Activated CD4-positive, alpha-beta T cell treated with anti-CD3 and anti-CD28 coated beads, Interleukin-2, amount 50 U/mL, for 16 hours (primary cell): ENCODE results near the gene ERMARD.
"Not testable (repeated sequence)": the region's sequence is repeated elsewhere in the genome, so short reads cannot be mapped to it uniquely, and the experiment has no call there.

Source experiments
- DNase-seq: peaks from one replicate; pipeline ENCODE4 v3.0.0-alpha.2; 2020

ERMARD gene

DNA sequence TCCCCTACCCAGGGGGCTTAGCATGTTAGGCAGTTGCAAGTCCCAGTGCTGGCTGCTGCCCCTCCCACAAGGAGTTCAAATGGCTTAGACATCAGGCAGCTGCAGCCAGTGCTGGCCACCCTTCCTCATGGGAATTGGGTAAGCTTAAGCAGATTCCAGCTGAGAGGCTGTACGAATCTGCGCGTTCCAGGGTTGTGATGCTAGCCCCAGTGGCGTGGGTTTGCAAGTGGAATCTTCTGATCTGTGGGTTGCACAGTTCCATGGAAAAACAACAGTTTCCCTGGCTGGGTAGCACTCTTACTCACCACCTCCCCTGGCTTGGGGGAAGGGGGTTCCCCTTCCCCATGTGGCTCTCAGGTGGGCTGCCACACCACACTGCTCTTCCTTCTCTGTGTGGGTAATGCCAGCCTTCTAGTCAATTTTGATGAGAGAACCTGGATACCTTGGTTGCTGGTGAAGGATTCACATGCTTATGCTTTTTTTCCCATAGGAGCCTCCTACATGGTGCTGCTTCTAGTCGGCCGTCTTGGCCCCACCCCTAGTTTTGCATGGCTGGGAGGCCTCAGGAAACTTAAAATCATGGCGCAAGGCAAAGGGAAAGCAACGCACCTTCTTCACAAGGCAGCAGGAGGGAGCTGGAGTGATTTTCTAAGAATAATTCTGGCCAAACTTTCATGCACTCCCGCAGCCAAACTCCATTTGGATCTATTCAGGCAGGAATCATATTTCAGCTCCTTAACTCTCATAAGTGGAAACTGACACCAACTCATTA, 13.0 kb upstream of the ERMARD start:
- DNase-seq = no peak

DNA sequence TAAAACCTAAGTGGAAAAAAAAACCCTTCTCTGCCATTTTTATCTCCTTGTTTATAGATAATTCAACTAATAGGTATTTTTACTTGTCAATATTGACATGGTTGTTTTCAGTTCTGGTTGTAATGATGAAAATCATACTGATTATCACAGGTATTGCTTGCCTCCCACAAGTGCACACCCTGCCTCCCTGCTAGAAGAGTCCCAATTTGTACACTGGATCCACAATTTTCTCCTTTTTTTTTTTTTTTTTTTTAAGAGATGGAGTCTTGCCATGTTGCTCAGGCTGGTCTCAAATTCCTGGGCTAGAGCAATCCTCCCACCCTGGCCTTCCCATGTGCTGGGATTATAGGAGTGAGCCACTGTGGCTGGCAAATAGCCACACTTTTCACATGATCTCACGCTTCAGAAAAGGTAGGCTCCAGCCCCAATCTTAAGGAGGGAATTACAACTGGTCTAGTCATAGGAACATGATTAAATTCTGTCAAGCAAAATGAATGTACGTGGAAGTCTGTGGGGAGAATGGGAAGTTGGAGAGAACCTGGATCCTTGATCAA, 12.4 kb upstream of the ERMARD start:
- DNase-seq = no peak

DNA sequence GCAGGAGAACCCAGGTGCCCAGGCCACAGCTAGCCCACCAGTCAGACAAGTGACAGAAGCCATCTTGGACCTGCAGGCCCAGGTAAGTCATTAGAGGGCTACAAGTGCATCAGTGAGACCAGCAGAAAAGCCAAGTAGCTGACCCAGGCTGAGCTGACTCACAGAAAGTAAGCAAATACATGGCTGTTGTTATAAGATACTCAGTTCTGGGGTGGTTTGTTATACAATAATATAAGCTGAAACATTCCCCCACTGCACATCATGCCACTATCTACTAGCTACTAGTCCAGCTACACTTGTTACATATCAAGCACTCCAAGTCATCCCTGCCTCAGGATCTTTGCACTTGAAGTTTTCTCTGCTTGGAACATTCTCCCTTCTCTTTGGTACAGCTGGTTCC, 10.1 kb upstream of the ERMARD start:
- no peak for DNase-seq

DNA sequence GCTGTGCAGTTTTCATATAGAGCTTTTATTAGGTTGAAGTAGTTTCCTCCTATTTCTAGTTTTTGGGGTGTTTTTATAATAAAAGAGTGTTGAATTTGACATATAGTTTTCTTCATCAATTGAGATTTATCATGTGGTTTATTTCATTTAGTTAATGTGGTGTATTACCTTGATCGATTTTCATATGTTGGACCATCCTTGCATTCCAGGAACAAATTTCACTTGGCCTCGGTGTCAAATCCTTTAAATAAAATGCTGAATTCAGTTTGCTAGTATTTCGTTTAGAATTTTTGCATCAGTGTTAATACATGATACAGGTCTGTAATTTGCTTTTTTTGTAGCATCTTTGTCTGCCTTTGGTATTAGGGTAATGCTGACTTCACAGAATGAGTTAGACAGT, 6.0 kb upstream of the ERMARD start:
- no peak for DNase-seq

DNA sequence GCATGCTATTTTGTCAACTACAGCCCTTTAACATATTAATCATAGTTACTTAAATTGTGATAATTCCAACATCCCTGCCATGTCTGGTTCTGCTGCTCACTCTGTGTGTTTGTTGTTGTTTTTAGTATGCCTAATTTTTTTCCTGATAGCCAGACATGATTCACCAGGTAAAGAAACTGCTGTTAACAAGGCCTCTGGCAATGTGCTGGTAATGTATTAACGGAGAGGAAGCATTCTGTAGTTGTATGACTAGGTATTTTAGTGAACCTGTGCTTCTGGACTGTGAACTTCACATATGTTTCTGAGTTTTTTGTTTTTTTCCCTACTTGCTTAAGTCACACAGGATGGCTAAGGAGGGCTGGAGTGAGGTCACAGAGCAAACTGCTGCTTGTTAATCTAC, 4.9 kb upstream of the ERMARD start:
- no peak for DNase-seq

DNA sequence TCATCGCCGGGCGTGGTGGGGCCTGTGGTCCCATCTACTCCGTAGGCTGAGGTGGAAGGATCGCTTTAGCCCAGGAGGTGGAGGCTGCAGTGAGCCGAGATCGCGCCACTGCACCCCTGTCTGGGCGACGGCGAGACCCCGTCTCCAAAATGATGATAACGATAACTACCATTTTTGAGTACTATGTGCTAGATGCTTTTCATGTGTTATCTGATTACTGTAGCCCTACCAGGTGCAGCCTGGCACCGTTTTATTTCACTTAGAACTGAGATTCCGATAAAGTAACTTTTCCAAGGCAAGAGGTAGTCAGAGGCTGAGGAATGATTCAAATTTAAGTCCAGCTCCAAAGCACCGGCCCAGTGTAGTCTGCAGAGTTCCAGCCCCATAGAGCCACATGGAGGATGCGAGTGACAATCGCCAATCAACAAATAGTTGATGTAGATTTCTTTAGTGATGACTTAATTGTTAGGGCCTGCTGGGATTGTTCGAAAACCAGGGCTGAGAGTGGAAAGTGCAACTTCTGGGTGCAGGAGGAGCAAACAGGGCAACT, 727 bp downstream of the ERMARD start:
- peak; percentile 33 for DNase-seq

DNA sequence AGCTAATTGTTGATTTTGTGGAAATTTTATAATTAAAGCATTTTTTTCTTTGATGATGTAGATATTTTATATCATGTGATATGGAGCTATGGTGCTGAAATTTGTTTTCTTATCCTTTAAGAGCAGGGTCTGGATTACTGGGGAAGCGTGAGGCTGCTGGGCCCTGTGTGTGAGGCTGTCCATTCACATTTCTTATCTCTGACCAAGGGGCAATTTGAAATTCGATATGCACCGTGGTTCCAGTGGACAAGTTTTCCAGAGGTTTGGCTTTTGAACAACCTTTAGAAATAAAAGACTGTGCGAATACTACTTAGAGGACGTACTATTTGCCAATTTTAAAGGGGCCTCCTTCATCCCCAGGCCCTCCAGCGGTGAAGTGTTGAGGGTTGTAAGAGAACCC, 3.7 kb downstream of the ERMARD start:
- no peak for DNase-seq

DNA sequence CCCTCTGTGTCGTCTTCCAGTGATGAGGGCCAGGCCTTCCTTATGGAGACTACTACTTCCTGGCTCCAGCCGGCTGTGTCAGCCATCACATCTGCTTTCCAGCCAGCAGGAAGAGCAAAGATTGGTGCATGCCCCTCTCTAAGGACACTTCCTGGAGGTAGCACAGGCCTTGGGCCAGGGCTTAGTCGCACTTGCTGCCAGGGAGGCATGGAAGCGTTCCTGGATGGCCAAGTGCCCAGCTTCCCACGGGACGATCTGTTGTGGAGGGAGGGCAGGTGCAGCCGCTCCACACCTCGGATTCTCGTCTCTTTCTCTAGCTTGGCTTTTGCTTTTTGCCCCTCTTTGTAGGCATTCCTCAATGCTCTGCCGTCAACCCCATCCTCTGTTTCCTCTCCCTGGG, 11.9 kb downstream of the ERMARD start:
- no peak for DNase-seq

DNA sequence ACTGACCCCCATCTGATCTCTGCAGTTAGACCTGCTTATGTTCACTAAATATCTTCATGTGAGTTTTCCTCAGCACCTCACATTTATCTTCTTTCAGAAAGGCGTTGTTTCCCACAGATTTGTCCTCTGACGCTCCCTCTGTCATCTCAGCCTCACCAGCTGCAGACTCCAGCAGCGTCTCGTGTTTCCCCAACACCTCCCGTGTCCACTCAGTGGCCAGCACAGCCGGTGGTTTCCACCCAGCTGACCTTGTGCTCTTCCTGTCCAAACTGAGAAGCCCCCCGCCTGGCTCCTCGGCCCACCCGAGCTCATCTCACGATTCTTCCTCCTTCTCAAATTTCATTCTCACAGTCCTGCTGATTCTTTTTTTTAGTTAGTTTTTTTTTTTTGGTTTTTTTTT, 12.5 kb downstream of the ERMARD start:
- no peak for DNase-seq

DNA sequence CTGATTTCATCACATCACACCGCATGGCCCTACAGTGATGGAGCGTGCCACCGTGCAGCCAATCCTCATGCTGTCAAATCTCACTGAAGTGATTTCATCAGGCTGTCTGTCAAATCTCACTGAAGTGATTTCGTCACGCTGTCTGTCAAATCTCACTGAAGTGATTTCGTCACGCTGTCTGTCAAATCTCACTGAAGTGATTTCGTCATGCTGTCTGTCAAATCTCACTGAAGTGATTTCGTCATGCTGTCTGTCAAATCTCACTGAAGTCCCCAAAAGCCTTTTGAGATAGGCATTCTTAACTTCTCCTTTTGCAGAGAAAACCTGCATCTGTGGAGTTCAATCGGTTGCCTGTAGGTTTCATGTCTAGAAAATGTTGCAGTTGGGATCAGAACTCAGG, 14.4 kb downstream of the ERMARD start:
- not testable (repeated sequence) for DNase-seq

DNA sequence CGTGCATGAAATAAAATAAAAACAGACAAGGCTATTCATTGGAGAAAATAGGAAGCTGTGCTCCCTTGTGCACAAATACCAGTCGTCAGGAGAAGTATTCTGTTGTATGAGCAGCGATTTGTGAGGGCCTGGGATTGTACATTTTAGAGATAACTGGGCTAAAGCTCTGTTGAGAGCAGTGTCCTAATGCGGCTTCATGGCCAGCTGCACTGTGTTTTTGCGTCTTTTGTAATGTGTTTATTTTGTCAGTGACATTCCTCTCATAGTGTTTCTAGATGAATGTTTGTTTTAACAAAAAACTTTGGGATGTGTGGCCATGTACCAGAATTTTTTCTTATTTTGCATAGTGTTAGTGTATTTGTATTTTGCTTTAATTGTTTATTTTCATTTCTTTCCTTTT, 14.8 kb downstream of the ERMARD start:
- DNase-seq = no peak

DNA sequence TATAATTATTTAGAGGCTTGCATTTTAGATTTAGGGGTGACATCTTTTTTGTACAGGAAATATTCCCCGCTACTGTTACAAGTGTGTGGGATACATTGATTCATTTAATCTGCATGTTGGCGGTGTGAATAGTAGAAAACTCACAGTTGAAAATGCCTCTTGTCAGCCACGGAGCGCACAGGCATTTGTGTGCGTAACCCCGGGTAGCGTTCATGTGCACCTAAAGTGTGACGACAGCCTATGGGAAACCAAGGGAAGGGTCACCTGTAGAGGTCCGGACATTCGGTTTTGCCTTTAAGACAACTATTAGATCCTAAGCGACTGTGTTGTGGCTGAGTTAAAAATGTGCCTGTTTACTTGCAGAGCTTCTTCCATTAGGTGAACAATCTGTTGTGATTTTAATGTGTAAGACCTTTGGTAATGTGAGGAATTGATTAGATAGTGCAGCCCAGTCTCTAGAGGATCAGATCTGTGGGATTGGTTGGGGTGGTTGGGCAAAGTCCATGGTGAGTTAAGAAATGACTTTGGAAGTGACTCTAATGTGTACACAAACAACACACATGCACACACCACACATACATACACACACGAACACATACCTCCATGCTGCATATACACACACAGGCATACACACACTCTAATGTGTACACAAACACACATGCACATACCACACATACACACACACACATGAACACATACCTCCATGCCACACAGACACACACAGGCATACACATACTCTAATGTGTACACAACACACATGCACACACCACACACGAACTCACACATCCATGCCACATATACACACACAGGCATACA, 15.7 kb downstream of the ERMARD start:
- no peak for DNase-seq

DNA sequence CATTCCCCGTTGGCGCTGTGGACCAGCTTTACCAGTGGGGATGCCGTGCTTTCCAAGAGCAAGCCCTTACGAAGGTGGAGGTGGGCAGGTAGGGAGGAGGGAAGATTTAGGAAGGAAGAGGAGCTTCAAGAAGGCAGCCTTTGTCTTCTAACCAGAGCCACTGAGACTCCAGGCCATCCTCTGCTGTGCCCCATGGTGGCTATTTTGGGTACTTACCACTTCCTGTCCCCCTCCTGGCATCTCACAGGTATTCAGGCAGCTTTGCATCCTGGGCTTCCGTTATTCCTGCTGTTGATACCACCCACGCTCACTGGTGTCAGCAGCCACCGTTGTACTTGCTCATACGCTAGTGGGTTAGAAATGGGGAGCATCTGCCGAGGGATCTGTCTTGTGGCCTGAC, 22.9 kb downstream of the ERMARD start:
- no peak for DNase-seq

DNA sequence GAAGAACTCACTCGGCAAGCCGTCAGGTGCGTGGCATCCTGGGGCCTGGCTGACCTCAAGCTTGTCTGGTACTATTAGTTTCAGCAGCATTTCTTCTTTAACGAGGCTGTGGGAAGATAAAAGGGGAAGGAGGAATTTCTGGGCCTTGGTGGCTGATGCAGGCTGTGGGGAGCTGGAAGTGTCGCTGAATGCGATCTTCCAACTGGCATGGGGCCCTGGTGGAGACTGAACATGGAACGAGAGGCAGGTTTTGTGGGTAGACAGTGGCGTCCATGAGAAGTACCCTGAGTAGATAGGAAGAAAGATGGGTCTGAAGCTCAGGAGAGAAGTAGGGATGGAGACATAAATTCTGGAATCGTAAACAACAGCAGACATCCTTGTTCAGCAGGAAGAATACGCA, 23.9 kb downstream of the ERMARD start:
- no peak for DNase-seq

DNA sequence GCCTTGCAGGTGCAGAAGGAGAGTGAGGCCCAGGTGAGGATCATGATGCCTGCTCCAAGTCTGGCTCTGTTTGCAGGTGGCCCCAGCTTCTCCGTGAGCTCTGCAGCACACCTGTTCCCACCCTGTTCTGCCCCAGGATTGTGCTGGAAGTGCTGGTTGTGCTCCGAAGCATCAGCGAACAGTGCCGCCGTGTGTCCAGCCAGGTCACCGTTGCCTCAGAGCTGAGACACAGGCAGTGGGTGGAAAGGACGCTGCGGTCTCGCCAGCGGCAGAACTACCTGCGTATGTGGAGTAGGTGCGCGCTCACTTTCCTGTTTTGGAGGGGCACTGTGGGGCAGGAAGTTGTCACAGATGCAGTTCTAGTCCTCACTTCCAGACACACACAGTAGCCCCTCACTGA, 25.0 kb downstream of the ERMARD start:
- no peak for DNase-seq

DNA sequence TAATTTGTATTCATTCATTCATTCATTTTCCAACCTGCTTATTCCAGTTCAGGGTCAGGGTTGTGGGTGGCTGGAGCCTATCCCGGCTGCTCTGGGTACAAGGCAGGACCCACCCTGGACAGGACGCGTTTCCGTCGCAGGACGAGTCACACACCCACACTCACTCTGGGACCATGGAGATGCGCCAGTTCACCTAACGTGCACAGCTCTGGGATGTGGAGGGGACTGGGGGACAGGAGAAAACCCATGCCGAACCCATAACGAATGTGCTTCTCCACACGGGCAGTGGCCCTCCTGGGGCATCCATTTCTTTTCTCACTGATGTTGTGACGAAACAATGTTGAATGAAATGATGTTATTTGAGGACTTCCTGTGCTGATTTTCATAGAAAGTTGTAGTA, 26.5 kb downstream of the ERMARD start:
- DNase-seq = no peak

DNA sequence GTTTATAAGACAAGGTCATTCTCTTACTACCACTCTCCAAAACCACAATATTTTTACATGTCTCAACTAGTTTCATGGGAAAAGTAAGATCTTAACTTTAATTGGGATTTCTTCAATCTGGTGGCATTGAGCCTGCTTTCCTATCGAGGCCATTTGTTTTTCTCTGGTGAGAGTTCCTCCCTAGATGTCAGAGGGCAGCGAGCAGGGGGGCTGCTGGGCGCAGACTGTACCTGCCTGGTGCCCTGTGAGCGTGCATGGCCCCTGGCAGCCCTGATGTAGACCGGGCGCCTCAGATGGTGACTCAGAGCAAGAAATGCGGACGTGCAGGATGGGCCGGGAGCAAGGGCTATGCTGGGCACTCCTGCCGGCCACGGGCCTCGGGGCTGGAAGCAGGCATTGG, 27.2 kb downstream of the ERMARD start:
- no peak for DNase-seq

DNA sequence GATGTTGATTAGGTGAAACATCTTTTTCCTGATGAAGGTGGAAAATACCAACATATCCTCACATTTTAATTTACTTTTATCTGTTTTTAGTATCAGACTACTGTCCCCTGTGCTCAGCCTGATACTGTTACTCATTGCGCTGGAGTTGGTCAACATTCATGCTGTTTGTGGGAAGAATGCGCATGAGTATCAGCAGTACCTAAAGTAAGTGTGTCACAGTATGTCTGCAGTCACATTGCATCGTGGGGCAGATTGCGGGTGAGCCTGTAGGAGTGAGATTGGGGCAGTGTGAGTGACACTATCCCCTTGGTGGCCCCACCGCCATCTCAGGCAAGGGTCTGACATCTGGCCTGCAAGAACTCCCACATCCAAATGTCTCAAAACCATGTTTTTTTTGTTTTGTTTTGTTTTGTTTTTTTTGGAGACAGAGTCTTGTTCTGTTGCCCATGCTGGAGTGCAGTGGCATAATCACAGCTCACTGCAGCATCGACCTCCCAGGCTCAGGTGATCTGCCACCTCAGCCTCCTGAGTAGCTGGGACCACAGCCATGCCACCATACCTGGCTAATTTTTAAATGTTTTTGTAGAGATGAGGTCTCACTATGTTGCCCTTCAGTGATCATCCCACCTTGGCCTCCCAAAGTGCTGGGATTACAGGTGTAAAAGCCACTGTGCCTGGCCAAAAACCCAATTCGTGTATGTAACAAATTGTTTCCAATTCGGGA, 27.8 kb downstream of the ERMARD start:
- no peak for DNase-seq

DNA sequence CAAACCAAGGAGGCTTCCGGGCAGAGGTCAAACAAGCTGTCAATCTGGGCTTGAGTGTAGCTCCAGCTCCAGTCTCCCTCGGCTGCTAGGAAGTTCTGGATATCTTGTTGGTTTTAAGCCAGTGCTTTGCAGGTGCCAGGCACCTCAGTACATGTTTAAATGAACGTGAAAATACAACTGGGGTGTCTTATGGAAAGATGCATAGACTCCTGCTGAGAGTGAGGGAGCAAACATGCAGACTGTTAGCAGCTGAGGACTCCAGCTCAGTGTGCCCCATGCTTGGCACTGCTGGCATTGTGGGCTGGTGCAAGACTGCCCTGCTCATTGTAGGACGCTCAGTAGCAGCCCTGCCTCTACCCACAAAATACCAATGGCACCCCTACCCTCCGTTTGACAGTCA, 28.5 kb downstream of the ERMARD start:
- no peak for DNase-seq

DNA sequence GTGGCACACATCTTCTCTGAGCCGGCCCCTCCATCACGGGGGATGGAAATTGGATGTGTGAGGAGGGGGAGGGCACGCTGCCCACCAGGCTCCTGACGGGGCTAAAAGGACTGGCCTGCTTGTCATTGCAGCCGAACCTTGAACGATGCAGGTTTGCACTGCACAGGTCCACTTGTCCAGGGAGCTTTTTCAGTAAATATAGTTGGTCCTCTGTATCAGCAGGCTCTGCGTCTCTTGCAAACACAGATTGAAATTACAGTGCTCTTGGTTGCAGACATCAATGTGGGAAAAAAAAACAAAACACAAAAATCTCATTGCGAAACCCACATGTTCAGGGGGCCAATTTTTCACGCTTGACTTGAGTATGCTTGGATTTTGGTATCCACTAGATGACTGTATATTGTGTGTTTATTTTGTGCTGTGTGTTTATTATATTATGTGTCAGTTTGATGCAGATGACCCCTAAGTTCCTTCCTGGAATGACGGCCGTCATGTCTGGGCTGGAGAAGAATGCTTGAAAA, 29.2 kb downstream of the ERMARD start:
- no peak for DNase-seq

DNA sequence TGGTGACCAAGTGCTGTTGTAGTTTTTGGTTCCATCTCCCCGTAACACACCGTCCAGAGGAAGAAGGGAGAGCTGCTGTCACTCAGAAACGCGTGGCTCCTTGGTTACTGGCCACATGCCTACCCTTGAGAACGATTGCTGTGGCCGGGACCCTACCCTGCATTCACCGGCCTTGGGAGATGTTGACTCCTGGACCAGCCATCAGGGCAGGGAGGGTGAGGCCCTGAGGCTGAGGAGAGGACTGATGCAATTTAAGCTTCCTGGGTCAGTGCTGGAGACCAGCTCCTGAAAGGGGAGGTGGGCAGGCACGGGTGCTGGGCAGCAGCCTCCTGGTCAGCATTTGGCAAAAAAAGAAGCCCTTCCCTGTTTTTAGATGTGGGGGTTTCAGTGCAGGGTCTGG, 31.5 kb downstream of the ERMARD start:
- DNase-seq = no peak

DNA sequence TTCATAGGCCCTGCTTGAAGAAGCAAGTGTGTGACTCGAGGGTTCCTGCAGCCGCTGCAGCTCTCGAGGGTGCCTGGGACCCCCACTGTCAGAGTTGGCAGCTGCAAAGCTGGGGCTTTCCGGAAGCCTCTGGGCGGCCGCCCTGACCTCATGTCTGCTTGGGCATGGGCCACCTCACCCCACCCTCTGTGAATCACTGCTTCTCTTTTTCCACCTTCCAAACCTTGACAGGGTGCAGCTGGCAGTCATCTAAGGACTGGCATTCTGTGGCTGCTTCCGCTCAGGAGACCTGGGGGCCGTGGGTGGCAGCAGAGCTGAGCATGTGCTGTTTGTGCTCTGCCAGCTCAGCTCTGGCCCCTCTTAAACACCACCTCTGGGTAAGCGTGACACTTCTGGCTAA, 32.0 kb downstream of the ERMARD start:
- DNase-seq = no peak
